Thyroid gland (tissue), 4 donors: ENCODE results near the gene HTRA3. TPM values are rescaled to one million over a fixed set of nuclear protein-coding genes. Genes with fewer than 3 reads are reported as not detected.

ENCODE experiments used
- DNase-seq, 2 donors: peaks; one replicate each; pipeline ENCODE4 v3.0.0-alpha.2; 2019
- H3K27ac ChIP-seq, 3 donors: fragments of 200-600 bp; sonication (generic); 1 replicate in 2 of 3; 2 replicates in 1 of 3; pipeline ENCODE4 v1.5.1; 2016 to 2019; ENCODE audit warnings: mild to moderate bottlenecking in 1 of 3, moderate library complexity in 1 of 3
- H3K27me3 ChIP-seq: fragments of 200-600 bp; sonication (generic); one replicate; pipeline ENCODE4 v1.5.1; 2019
- H3K36me3 ChIP-seq, 2 donors: fragments of 200-600 bp; sonication (generic); one replicate each; pipeline ENCODE4 v1.5.1; 2016 to 2019
- H3K4me1 ChIP-seq, 2 donors: fragments of 200-600 bp; sonication (generic); one replicate each; pipeline ENCODE4 v1.5.1; 2017 to 2019
- H3K4me3 ChIP-seq, 3 donors: fragments of 200-600 bp; sonication (generic); replicated peaks in 1 of 3; 1 replicate in 2 of 3; 2 replicates in 1 of 3; pipeline ENCODE4 v1.5.1; 2016; ENCODE audit warnings: mild to moderate bottlenecking in 1 of 3
- H3K9me3 ChIP-seq: fragments of 200-600 bp; sonication (generic); one replicate; pipeline ENCODE4 v1.5.1; 2017
- POLR2A ChIP-seq, 2 donors: fragments of 450-650 bp; IDR thresholded peaks; one replicate each; pipeline ENCODE4 v1.6.1; 2017; ENCODE audit warnings: antibody characterized with exemption in 2 of 2, mild to moderate bottlenecking in 2 of 2, moderate library complexity in 1 of 2
- WGBS, 2 donors: methylation state at CpG; one replicate each; pipeline ENCODE4 v1.1.5; 2017; 5-methylcytosine and 5-hydroxymethylcytosine counted together
- intact Hi-C: fragments of 100-400 bp; cut with DNase I; formaldehyde crosslinking; loops from one replicate; pipeline ENCODE4 v1.15.1; 2023
- total RNA-seq, 4 donors: library from RNA; depleted of rRNA; stranded (reverse); fragments of >200 nt; gene quantifications; one replicate each; pipeline ENCODE4 v1.2.3, GENCODE V29; 2016
- TF ChIP-seq, protein P1 (sequence below), 6 experiments: fragments of 200-600 bp in 3 of 6; fragments of 450-650 bp in 3 of 6; sonication (generic) in 3 of 6; IDR thresholded peaks; one replicate each; pipeline ENCODE4 v1.5.1; 2016 to 2019; ENCODE audit warnings: antibody characterized with exemption in 6 of 6, mild to moderate bottlenecking in 2 of 6, inconsistent platforms in 1 of 6, moderate library complexity in 1 of 6

Gene HTRA3
- total RNA-seq, 4 donors from 2014 or later: 6.9 to 38.3 (median 14.0) TPM

DNA sequence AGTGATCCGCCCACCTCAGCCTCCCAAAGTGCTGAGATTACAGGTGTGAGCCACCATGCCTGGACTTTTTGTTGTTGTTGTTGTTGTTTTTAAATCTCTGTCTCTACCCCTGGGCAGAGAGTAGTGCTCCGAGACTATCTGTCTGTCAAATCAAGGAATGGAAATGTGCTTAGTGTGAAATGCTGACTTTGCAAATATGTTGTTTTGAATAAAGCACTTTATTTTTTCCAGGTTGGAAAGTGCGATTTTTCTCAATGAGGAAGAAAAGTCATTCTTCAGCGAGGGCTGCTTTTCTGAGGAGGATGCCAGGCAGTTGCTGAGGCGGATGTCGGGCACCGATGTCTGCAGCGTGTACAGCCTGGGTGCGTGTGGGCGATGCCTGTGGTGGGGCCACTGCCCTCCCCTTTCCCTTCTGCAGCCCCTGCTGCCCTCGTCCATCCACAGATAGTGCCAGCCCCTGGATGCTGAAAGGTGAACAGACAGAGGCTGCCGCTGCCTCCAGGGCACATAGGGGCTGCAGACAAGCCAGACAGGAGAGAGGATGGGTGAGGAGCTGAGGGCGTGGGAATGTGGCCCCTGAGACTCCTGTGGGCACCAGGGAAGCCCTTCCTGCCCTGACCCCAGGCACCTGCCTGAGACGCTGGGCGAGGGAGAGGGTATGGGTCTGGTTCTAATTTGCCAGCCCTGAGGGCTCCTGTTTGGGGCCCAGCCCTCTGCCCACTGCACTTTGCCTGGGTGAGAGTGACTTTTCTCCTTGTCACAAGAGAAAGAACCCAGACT is 46.8 kb upstream of the HTRA3 start:
- WGBS, 2 donors: 96 to 97% methylated on average over 8 to 14 of the region's 15 CpGs
- Histone ChIP-seq H3K4me1 (peaks cover 2 to 4% of the 10 kb centered on the region in 2 donors), H3K27ac (no peak overlapping the region), H3K27me3 (no peaks in the 10 kb centered on the region), H3K9me3 (no peaks in the 10 kb centered on the region), H3K36me3 (peaks cover 17 to 22% of the 10 kb centered on the region in 2 donors), H3K4me3 (no peak overlapping the region)
- no peak for DNase-seq
- TF ChIP-seq, protein P1, sequence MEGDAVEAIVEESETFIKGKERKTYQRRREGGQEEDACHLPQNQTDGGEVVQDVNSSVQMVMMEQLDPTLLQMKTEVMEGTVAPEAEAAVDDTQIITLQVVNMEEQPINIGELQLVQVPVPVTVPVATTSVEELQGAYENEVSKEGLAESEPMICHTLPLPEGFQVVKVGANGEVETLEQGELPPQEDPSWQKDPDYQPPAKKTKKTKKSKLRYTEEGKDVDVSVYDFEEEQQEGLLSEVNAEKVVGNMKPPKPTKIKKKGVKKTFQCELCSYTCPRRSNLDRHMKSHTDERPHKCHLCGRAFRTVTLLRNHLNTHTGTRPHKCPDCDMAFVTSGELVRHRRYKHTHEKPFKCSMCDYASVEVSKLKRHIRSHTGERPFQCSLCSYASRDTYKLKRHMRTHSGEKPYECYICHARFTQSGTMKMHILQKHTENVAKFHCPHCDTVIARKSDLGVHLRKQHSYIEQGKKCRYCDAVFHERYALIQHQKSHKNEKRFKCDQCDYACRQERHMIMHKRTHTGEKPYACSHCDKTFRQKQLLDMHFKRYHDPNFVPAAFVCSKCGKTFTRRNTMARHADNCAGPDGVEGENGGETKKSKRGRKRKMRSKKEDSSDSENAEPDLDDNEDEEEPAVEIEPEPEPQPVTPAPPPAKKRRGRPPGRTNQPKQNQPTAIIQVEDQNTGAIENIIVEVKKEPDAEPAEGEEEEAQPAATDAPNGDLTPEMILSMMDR (IDR thresholded peaks at IDR 0.05): no peak
- no peak for TF ChIP-seq POLR2A (IDR thresholded peaks at IDR 0.05)
- intact Hi-C loops: no loop called here

DNA sequence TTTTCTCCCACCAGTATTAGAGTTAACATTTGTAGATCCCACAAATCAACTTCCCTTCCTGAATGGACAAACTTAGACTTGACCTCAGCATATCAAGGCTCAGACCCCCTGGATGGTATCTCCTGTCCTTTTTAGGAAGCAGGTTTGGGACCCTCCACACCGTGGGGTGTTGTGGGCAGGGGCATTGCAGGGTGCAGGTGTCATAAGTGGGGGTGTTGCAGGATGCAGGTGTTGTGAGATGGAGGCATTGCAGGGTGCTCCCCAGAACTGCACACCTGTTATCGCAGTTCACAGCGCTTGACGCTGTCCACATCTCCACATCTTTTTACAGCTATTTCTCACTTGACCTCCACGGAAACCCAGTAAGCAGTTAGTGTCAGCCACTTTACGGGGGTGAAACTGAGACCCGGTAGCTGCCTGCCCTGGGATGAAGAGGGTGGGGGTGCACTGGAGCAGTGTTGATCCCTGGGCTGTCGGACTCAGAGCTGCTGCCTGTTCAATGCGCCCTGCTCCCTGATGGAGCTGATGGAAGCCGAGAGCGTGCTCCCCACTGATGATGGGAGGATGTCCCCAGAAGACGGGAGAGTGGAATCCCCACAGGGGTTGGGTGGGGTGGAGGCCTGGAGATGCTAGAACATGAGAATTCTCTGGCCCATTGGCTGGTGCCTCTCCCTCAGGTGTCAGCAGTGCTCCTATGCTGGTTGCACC is 45.1 kb upstream of the HTRA3 start:
- 89 to 92% methylated on average over 12 of the region's 12 CpGs for WGBS, 2 donors
- Histone ChIP-seq H3K27ac (no peak overlapping the region), H3K9me3 (no peaks in the 10 kb centered on the region), H3K27me3 (no peaks in the 10 kb centered on the region), H3K36me3 (peaks cover 17 to 20% of the 10 kb centered on the region in 2 donors), H3K4me1 (peaks cover 9 to 17% of the 10 kb centered on the region in 2 donors), H3K4me3 (no peak overlapping the region)
- intact Hi-C loops: no loop called here
- TF ChIP-seq, protein P1 (IDR thresholded peaks at IDR 0.05): no peak
- no peak for TF ChIP-seq POLR2A (IDR thresholded peaks at IDR 0.05)
- no peak for DNase-seq

DNA sequence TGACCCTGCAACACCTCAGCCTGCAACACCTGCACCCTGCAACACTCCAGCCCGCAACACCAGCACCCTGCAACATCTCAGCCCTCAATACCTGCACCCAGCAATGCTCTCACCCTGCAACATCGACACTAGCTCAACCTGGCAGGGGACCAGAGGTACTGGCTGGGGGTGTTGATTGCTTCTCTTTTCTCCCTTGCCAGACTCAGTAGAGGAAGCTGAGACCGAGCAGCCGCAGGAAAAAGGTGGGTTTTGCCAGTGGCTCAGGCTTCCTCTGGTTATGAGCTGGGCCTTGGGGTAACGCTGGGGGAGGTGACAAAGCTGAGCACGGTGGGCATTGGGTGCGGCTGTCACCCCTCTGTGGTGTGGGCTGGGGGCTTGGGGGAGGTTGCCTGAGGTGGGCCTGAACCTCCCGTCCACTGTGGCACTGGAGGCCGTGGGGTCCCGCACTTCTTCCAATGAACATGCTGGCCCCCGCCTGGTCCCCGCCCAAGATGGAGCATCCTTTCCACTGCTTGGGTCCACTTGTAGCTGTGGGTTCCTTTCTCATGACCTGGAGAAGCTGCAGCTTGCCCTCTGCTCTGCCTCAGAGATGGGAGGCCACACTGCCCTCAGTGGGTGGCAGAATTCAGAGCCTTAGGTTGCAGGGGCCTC is 44.5 kb upstream of the HTRA3 start:
- Histone ChIP-seq H3K9me3 (no peaks in the 10 kb centered on the region), H3K36me3 (peaks cover 11 to 13% of the 10 kb centered on the region in 2 donors), H3K4me1 (peaks cover 9 to 17% of the 10 kb centered on the region in 2 donors), H3K4me3 (no peak overlapping the region), H3K27me3 (no peaks in the 10 kb centered on the region), H3K27ac (no peak overlapping the region)
- DNase-seq: no peak
- intact Hi-C loops: no loop called here
- TF ChIP-seq, protein P1 (IDR thresholded peaks at IDR 0.05): no peak
- TF ChIP-seq POLR2A (IDR thresholded peaks at IDR 0.05): no peak
- WGBS, 2 donors: 64 to 81% methylated on average over 7 of the region's 12 CpGs

DNA sequence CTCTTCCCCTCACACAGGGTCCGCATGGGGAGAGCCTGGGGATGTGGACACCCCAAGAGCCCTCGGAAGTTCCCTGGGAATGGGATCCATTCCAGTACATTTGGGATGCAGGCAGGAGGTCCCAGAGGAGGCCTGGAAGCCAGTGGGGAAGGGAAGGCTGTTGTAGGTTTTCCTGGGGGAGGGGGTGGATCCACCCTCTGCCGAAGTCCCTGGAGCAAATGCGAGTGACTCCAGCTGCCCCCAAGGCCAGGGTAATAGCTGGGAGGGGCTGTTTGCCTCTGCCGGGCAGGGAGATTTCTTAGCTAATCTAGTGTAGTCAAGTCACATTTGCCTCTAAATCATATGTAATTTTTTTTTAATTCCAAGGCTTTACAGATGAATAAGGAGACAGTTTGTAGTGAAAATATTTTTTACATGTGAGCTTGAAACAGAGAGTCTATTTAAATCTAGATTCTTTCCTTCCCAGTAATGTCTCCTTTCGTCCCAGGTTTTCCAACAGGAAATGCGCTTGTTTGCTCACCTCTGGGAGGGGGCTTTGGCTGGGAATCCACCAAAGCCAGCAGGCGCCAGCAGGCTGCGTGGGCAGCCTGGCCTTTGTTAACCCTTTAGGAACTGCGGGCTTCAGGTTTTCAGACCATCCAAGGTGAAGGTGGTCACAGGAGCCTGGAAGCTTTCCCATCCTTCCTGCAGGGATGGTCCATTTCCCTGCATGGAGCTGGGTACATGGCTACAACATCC is 43.7 kb upstream of the HTRA3 start:
- H3K4me1 ChIP-seq: peaks cover 9 to 17% of the 10 kb centered on the region in 2 donors
- H3K27me3 ChIP-seq: no peaks in the 10 kb centered on the region
- no peak overlapping the region for H3K27ac ChIP-seq
- H3K9me3 ChIP-seq: no peaks in the 10 kb centered on the region
- no peak for DNase-seq
- WGBS, 2 donors: 73 to 77% methylated on average over 8 to 10 of the region's 10 CpGs
- H3K4me3 ChIP-seq: no peak overlapping the region
- TF ChIP-seq, protein P1 (IDR thresholded peaks at IDR 0.05): no peak
- no peak for TF ChIP-seq POLR2A (IDR thresholded peaks at IDR 0.05)
- intact Hi-C loops: no loop called here
- H3K36me3 ChIP-seq: peaks cover 9 to 11% of the 10 kb centered on the region in 2 donors
